Brain microvascular endothelial cell (primary cell): Measurements from ENCODE around the gene DAND5.

ENCODE experiments used
- DNase-seq: peaks from one replicate; pipeline ENCODE4 v3.0.0-alpha.2; 2020
- H3K27ac ChIP-seq: fragments of 250-450 bp; sonication (Bioruptor Pico); 2 replicates; pipeline ENCODE4 v1.5.1; 2020; ENCODE audit warnings: mild to moderate bottlenecking, moderate library complexity
- H3K27me3 ChIP-seq: fragments of 250-450 bp; sonication (Bioruptor Pico); replicated peaks from 2 replicates; pipeline ENCODE4 v1.5.1; 2020; ENCODE audit warnings: mild to moderate bottlenecking
- H3K36me3 ChIP-seq: fragments of 250-450 bp; sonication (Bioruptor Pico); replicated peaks from 2 replicates; pipeline ENCODE4 v1.5.1; 2020; ENCODE audit warnings: mild to moderate bottlenecking
- H3K4me3 ChIP-seq: 2 replicates; pipeline ENCODE4 v1.5.1; 2011; ENCODE audit warnings: low read depth, mild to moderate bottlenecking, control low read depth, low read length, moderate library complexity
- in situ Hi-C: cut with HindIII; loops from 2 replicates; pipeline ENCODE4 v1.10.0; 2017; ENCODE audit warnings: low sequenced_read_pairs, low pct_ligation_motif_present
- TF ChIP-seq, protein P1 (sequence below): IDR thresholded peaks from 2 replicates; pipeline ENCODE4 v1.5.1; 2011; ENCODE audit warnings: low read depth, mild to moderate bottlenecking, moderate library complexity, low read length, control low read depth, inconsistent platforms; ENCODE audit errors: missing control alignments

DAND5 gene

DNA sequence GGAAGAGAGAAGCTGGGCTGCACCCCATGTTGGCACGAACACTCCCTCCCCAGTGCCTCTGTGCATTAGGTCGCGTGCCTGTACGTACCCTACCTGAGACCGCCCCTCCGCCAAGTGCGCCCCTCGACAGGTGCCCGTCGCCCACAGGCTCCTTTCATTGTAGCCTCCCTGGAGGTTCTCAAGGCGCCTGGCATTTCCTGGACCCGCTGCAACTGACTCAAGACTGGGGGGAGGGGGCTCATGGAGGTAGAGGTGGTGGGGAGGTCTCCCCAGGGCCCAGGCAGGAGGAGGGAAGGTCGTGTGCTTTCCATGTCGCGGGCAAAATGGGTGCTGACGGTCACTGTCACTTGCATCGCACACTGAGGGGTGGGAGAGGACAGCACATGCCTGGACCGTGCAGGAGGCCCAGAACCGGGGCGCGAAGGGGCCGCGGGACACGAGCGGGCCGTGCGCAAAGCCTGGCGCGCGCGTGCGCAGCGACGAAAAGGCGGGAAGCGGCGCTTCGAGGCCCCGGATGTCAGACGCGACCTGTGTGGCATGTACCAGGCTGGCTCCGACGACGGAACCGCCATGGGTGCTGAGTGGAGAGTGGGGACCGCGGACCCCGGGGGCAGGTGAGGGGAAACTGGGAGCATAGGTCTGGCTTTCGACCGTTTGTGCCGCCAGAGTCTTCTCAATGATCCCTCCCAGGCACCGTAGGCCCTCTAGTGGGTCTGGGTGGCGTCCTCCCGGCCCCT lies 42.4 kb downstream of the DAND5 start:
- Histone ChIP-seq H3K27me3 (peaks cover 22% of the 10 kb centered on the region), H3K27ac (no peak overlapping the region)

DNA sequence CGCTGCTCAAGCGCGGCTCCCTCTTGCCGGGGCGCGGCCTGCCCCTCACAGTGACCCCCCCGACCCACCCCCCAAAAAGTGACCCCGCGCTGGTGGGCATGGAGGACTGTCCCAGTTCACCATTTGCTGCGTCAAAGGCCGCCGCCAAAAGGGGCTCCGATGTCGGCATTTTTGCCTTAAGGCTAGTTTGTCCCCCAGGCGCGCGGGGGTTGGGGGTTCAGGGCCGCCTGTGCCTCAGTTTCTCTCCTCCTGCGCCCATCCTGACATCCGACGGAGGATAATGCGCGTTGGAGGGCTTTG lies 43.0 kb downstream of the DAND5 start:
- H3K36me3 ChIP-seq = no peaks in the 10 kb centered on the region
- no peak overlapping the region for H3K27ac ChIP-seq
- no peak for DNase-seq
- H3K27me3 ChIP-seq = peaks cover 22% of the 10 kb centered on the region
- in situ Hi-C loops = no loop called here
- H3K4me3 ChIP-seq = peak overlapping the region; percentile 51
- TF ChIP-seq, protein P1, sequence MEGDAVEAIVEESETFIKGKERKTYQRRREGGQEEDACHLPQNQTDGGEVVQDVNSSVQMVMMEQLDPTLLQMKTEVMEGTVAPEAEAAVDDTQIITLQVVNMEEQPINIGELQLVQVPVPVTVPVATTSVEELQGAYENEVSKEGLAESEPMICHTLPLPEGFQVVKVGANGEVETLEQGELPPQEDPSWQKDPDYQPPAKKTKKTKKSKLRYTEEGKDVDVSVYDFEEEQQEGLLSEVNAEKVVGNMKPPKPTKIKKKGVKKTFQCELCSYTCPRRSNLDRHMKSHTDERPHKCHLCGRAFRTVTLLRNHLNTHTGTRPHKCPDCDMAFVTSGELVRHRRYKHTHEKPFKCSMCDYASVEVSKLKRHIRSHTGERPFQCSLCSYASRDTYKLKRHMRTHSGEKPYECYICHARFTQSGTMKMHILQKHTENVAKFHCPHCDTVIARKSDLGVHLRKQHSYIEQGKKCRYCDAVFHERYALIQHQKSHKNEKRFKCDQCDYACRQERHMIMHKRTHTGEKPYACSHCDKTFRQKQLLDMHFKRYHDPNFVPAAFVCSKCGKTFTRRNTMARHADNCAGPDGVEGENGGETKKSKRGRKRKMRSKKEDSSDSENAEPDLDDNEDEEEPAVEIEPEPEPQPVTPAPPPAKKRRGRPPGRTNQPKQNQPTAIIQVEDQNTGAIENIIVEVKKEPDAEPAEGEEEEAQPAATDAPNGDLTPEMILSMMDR = no peak

More for the DNA sequence above, 42.4 kb downstream of the DAND5 start:
- in situ Hi-C loops = no loop called here
- TF ChIP-seq, protein P1 = no peak
- no peaks in the 10 kb centered on the region for H3K36me3 ChIP-seq
- no peak overlapping the region for H3K4me3 ChIP-seq
- no peak for DNase-seq

DNA sequence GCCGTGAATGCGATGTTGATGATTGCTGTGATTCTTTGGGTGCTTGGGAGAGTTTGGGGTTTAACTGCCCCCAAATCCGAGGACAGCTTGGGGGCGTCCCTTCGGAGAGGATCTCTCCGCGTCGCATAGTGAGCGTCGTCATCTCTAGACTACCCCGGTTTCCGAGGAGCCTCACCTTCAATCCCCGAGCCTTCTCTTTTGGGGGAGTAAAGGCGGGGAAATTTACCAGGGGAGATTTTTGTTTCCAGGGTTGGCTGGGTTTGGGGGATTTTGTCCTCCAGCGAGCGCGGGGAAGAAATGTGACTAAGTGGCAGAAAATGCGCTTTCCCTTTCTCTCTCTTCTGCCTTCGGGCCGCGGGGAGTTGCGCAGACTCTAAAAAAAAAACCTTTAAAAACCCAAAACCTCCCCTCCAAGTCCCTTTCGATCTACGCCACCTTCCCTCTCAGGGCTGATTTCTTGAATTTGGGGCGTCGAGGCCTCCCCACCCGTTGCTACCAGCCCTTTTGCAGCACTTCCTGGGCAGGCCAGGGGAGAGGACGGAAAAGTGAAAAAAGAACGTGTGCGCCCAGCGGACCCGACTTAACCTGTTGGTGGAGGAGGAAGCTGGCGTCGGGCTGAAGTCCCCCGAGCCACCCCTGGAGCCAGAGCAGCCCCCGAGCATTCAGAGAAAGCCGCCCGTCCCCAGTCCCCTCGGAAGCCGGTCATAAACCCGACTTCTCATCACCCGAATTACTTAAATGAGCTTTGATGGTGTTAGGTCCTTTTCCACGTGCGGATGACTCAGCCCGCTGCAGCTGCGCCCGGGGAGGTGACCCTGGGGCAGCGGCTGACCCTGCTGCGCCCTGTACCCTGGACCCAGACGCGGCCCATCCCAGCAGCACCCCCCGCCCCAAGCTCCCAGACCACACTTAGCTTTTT lies 43.6 kb downstream of the DAND5 start:
- peaks cover 22% of the 10 kb centered on the region for H3K27me3 ChIP-seq

DNA sequence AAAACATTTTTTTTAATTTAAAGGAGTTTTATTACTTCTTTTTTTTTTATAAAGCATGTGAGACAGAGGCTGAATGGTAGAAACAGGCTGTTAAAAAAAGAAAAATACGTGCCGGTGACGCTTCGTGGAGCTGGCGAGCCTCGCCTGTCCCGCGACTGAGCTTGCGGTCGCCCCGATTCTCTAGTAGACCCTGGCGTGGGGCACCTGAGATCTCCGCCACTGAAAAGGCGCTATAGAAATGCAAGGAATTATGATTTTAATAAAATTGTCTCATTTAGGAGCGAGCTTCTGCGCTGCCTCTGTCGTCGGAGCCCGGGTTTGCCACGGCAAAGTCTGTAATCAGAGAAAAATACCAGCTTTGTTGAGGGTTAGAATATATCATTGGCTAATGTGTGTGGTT lies 44.3 kb downstream of the DAND5 start:
- no peak for DNase-seq
- peaks cover 22% of the 10 kb centered on the region for H3K27me3 ChIP-seq

More for the DNA sequence above, 43.6 kb downstream of the DAND5 start:
- in situ Hi-C loops = no loop called here
- peak overlapping the region; percentile 33 for H3K27ac ChIP-seq
- no peak for DNase-seq
- TF ChIP-seq, protein P1 = no peak
- peak overlapping the region; percentile 51 for H3K4me3 ChIP-seq
- no peaks in the 10 kb centered on the region for H3K36me3 ChIP-seq

DNA sequence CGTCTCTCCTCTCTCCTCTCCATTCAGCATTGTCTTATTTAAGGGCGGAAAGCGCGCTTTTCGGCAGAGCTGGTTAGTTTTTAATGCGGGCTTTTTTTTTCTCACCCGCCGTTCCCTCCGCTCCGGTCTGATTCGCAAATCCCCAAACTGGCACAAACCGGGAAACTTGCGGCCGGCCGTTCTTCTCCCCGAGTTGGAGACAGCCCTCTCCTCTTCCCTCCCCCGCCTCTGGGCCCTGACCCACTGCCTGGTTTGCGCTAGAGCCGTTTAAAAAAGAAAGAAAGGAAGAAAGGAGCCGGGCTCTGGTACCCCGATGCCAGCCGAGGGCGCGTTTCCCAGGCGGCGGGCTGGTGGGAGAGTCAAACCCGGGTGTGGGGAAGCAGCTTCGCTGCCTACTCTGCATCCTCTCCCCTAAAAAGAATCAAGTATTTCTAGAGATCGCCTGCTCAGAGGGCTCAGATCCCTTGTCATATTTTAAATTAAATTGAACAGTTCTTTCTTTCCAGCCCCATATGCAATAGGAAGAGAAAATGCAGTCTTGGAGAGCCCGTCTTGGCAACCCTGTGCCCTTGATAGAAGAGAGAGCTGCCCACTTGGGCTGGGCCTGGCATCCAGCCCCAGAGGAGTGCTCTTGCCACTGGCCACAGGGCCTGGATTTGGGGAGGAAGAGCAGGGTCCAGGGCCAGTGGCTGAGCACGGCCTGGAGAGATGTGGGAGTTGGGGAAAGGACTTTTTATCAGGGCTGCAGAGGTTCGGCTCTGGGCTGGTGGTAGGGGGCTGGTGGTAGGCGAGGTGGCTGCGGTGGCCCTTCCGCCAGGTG lies 44.9 kb downstream of the DAND5 start:
- DNase-seq = no peak
- peak overlapping the region; percentile 51 for H3K4me3 ChIP-seq
- H3K36me3 ChIP-seq = no peaks in the 10 kb centered on the region
- in situ Hi-C loops = no loop called here
- peaks cover 22% of the 10 kb centered on the region for H3K27me3 ChIP-seq
- no peak overlapping the region for H3K27ac ChIP-seq
- TF ChIP-seq, protein P1 = no peak

More for the DNA sequence above, 44.3 kb downstream of the DAND5 start:
- TF ChIP-seq, protein P1 = no peak
- in situ Hi-C loops = no loop called here
- Histone ChIP-seq H3K36me3 (no peaks in the 10 kb centered on the region), H3K27ac (no peak overlapping the region), H3K4me3 (peak overlapping the region; percentile 51)
